GM19099 (cell line): ENCODE results near the gene TMEM161A.

Experiments used
- POLR2A ChIP-seq: IDR thresholded peaks from 3 replicates; pipeline ENCODE4 v1.6.1; 2011; ENCODE audit warnings: low read depth; ENCODE audit not compliant: insufficient read length; ENCODE audit errors: extremely low read depth

The TMEM161A gene

GRCh38 chr19:19139876-19140229 lies 1.6 kb upstream of the TMEM161A start:
- TF ChIP-seq POLR2A = no peak

- no peak for TF ChIP-seq POLR2A
Observed at GRCh38 chr19:19137556-19138108, 646 bp downstream of the TMEM161A start.

GRCh38 chr19:19134687-19135158 lies 3.6 kb downstream of the TMEM161A start:
- TF ChIP-seq POLR2A = no peak

GRCh38 chr19:19133985-19134384 lies 4.3 kb downstream of the TMEM161A start:
- no peak for TF ChIP-seq POLR2A

GRCh38 chr19:19132912-19133311 lies 5.4 kb downstream of the TMEM161A start:
- TF ChIP-seq POLR2A = no peak

- no peak for TF ChIP-seq POLR2A
Observed at GRCh38 chr19:19131989-19132388, 6.3 kb downstream of the TMEM161A start.

- no peak for TF ChIP-seq POLR2A
Observed at GRCh38 chr19:19126102-19126501, 12.2 kb downstream of the TMEM161A start.

- TF ChIP-seq POLR2A = no peak
Observed at GRCh38 chr19:19123386-19123785, 14.9 kb downstream of the TMEM161A start.

GRCh38 chr19:19122902-19123301 lies 15.4 kb downstream of the TMEM161A start:
- no peak for TF ChIP-seq POLR2A

- no peak for TF ChIP-seq POLR2A
Observed at GRCh38 chr19:19121371-19121770, 16.9 kb downstream of the TMEM161A start.

GRCh38 chr19:19120308-19121231 lies 17.7 kb downstream of the TMEM161A start:
- no peak for TF ChIP-seq POLR2A

- TF ChIP-seq POLR2A = no peak
Observed at GRCh38 chr19:19119325-19120237, 18.7 kb downstream of the TMEM161A start.

GRCh38 chr19:19115954-19116353 lies 22.3 kb downstream of the TMEM161A start:
- TF ChIP-seq POLR2A = no peak

GRCh38 chr19:19113040-19113626 lies 25.1 kb downstream of the TMEM161A start:
- TF ChIP-seq POLR2A = no peak

GRCh38 chr19:19111967-19112580 lies 26.2 kb downstream of the TMEM161A start:
- no peak for TF ChIP-seq POLR2A
